GM12872 (cell line): ENCODE data around the gene MAGI1.

Experiments used
- CTCF ChIP-seq: IDR thresholded peaks from 3 replicates; pipeline ENCODE4 v1.5.1; 2011; ENCODE audit warnings: low read depth, mild to moderate bottlenecking, low read length, moderate library complexity; ENCODE audit not compliant: insufficient read depth

The MAGI1 gene

GRCh38 chr3:66037330-66037985, 1.3 kb downstream of the MAGI1 start:
- no peak for TF ChIP-seq CTCF

- no peak for TF ChIP-seq CTCF
These were observed 2.1 kb downstream of the MAGI1 start for GRCh38 chr3:66036586-66037148.

- TF ChIP-seq CTCF = no peak
These were observed 2.8 kb downstream of the MAGI1 start for GRCh38 chr3:66035763-66036477.

- TF ChIP-seq CTCF = no peak
These were observed 5.2 kb downstream of the MAGI1 start for GRCh38 chr3:66033241-66034138.

- TF ChIP-seq CTCF = no peak
These were observed 7.5 kb downstream of the MAGI1 start for GRCh38 chr3:66031102-66031698.

- TF ChIP-seq CTCF = no peak
These were observed 9.3 kb downstream of the MAGI1 start for GRCh38 chr3:66029443-66029842.
